Panc1 (cell line): ENCODE measurements around the gene CHRM2. TPM values are rescaled to one million over a fixed set of nuclear protein-coding genes. Genes with fewer than 3 reads are reported as not detected.

Experiments used
- ATAC-seq: fragments of 200-7000 bp; cut with Tn5 transposase; 2 replicates; pipeline ENCODE4 v1.9.1; 2020; ENCODE audit warnings: mild to moderate bottlenecking, moderate library complexity
- BruUV-seq: library from RNA; stranded (reverse); fragments of 400-500 nt; replicated peaks from 2 replicates; lab custom pipeline; 2021; lab: Mats Ljungman, UMichigan
- CTCF ChIA-PET: fragments of 300-600 bp; sonication (Branson Sonifier 250); formaldehyde crosslinking; loops from one replicate; lab custom pipeline; 2022; ENCODE audit warnings: antibody characterized with exemption; lab: Charles Lee
- POLR2A ChIA-PET: fragments of 300-600 bp; sonication (Branson Sonifier 250); formaldehyde crosslinking; loops from one replicate; lab custom pipeline; 2022; ENCODE audit warnings: antibody characterized with exemption; lab: Charles Lee
- DNase-seq: peaks from one replicate; pipeline ENCODE4 v3.0.0-alpha.2; 2010; ENCODE audit warnings: low read depth, low spot score
- H3K27ac ChIP-seq: 2 replicates; pipeline ENCODE4 v1.5.1; 2011; ENCODE audit warnings: mild to moderate bottlenecking, low read length, inconsistent platforms
- H3K27me3 ChIP-seq: fragments of 200-500 bp; sonication (Bioruptor generic); 2 replicates; pipeline ENCODE4 v1.6.0; 2014; ENCODE audit warnings: low read length, inconsistent platforms; ENCODE audit not compliant: control insufficient read depth, insufficient read depth
- H3K36me3 ChIP-seq: fragments of 200-500 bp; sonication (Bioruptor generic); 2 replicates; pipeline ENCODE4 v1.5.1; 2014; ENCODE audit warnings: inconsistent platforms, mild to moderate bottlenecking, low read length, moderate library complexity; ENCODE audit not compliant: control insufficient read depth, insufficient read depth
- H3K4me1 ChIP-seq: 2 replicates; pipeline ENCODE4 v1.5.1; 2011; ENCODE audit warnings: inconsistent platforms, mild to moderate bottlenecking, low read length, moderate library complexity; ENCODE audit not compliant: control insufficient read depth, insufficient read depth
- H3K4me3 ChIP-seq, 2 experiments: 2 replicates each; pipeline ENCODE4 v1.5.1; 2011 to 2012; ENCODE audit warnings: low read depth in 2 of 2, low read length in 2 of 2, mild to moderate bottlenecking in 2 of 2, inconsistent platforms in 1 of 2, moderate library complexity in 1 of 2
- H3K9me3 ChIP-seq: fragments of 200-500 bp; sonication (Bioruptor generic); 2 replicates; pipeline ENCODE4 v1.5.1; 2014; ENCODE audit warnings: low read depth, mild to moderate bottlenecking, inconsistent platforms, low read length, moderate library complexity; ENCODE audit not compliant: control insufficient read depth, insufficient read depth
- POLR2AphosphoS5 ChIP-seq: IDR thresholded peaks from 2 replicates; pipeline ENCODE4 v1.6.1; 2012; ENCODE audit warnings: mild to moderate bottlenecking, low read depth, low read length, moderate library complexity
- REST ChIP-seq, 2 experiments: IDR thresholded peaks; 2 replicates each; pipeline ENCODE4 v1.6.1; 2011 to 2012; ENCODE audit warnings: low read depth in 2 of 2, control low read depth in 1 of 2, low read length in 1 of 2, mild to moderate bottlenecking in 1 of 2, moderate library complexity in 1 of 2; ENCODE audit not compliant: insufficient read depth in 1 of 2
- SIN3A ChIP-seq: IDR thresholded peaks from 2 replicates; pipeline ENCODE4 v1.6.1; 2012; ENCODE audit warnings: low read depth, mild to moderate bottlenecking, low read length, moderate library complexity, borderline replicate concordance; ENCODE audit not compliant: insufficient read depth
- TCF7L2 ChIP-seq: IDR thresholded peaks from 2 replicates; pipeline ENCODE4 v1.6.1; 2011; ENCODE audit warnings: mild to moderate bottlenecking, low read depth, low read length, inconsistent platforms
- in situ Hi-C: cut with HindIII; loops from 2 replicates; pipeline ENCODE4 v1.10.0; 2016; ENCODE audit warnings: low sequenced_read_pairs, low pct_unique_long_range_greater_than_20kb
- intact Hi-C: fragments of 100-400 bp; cut with micrococcal nuclease; formaldehyde crosslinking; loops from one replicate; pipeline ENCODE4 v1.10.0; 2022; ENCODE audit not compliant: unreplicated experiment
- total RNA-seq: library from RNA; stranded (reverse); gene quantifications from one replicate; pipeline ENCODE4 v1.2.1, GENCODE V29; 2021; ENCODE audit not compliant: unreplicated experiment
- TF ChIP-seq, protein P1 (sequence below): fragments of 450-650 bp; IDR thresholded peaks from 2 replicates; pipeline ENCODE4 v1.5.1; 2017; ENCODE audit warnings: mild to moderate bottlenecking

The CHRM2 gene
- total RNA-seq, 1 experiment from 2014 or later, result not detected

DNA sequence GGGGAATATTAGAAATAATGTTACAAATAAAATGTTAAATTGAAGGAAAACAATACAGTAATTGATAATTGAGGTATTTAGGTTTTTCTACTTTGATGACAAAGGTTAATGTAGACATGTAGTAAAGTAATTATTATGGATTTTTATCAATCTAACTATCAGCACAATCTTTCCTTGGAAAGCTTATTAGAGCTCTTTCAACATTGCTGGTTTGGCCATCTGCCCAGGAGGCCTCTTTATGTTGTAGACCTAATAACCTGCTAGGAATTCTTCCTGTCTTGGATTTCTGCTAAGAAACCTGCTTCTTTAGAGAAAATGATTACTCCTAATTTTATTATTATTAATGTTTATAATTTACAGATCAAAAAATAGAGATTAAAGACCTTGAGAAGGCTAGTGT is 78.9 kb downstream of the CHRM2 start:
- no TSS peak for BruUV-seq
- intact Hi-C loops (no loop called here), in situ Hi-C loops (no loop called here)
- Histone ChIP-seq H3K4me1 (no peaks in the 10 kb centered on the region), H3K36me3 (no peaks in the 10 kb centered on the region), H3K27me3 (no peaks in the 10 kb centered on the region), H3K27ac (no peak overlapping the region), H3K9me3 (no peaks in the 10 kb centered on the region), H3K4me3 (no peak overlapping the region)
- ChIA-PET CTCF (interaction anchor here (0.7 kb wide), 1 partner anchor 311 kb away, joined by 3 read pairs; no protein-coding TSS in a partner anchor), POLR2A (no interaction called here)
- no peak for DNase-seq
- TF ChIP-seq TCF7L2 (no peak), REST (IDR thresholded peaks at IDR 0.05; ENCODE audit: insufficient read depth in 1 of 2, low read depth in 2 of 2, low read length in 1 of 2) (no peak), SIN3A (no peak), POLR2AphosphoS5 (no peak)
- TF ChIP-seq, protein P1, sequence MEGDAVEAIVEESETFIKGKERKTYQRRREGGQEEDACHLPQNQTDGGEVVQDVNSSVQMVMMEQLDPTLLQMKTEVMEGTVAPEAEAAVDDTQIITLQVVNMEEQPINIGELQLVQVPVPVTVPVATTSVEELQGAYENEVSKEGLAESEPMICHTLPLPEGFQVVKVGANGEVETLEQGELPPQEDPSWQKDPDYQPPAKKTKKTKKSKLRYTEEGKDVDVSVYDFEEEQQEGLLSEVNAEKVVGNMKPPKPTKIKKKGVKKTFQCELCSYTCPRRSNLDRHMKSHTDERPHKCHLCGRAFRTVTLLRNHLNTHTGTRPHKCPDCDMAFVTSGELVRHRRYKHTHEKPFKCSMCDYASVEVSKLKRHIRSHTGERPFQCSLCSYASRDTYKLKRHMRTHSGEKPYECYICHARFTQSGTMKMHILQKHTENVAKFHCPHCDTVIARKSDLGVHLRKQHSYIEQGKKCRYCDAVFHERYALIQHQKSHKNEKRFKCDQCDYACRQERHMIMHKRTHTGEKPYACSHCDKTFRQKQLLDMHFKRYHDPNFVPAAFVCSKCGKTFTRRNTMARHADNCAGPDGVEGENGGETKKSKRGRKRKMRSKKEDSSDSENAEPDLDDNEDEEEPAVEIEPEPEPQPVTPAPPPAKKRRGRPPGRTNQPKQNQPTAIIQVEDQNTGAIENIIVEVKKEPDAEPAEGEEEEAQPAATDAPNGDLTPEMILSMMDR, result no peak
- ATAC-seq, result no peak

DNA sequence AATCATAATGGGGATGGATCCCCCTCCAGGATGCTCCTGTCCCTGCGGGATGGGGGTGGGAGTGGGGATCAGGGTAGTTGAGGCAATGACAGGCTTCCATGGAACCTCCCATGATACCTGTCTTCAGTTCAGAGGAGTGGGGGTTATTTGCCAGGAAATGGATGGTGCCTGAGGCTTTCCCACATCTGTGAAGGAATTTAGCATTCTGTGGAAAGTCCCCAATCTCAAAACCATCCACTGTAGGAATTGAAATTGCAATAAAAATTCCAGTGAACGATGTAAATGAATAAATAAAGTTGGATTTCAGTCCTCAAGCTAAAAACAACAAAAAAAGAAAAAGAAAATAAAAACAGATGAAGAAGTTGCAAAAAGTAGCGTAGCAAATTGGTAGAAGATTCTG is 81.9 kb downstream of the CHRM2 start:
- Histone ChIP-seq H3K27ac (no peak overlapping the region), H3K9me3 (no peaks in the 10 kb centered on the region), H3K36me3 (no peaks in the 10 kb centered on the region), H3K4me1 (no peaks in the 10 kb centered on the region), H3K27me3 (no peaks in the 10 kb centered on the region), H3K4me3 (no peak overlapping the region)
- ATAC-seq (no peak), DNase-seq (no peak)
- intact Hi-C loops (no loop called here), in situ Hi-C loops (no loop called here)
- ChIA-PET POLR2A (no interaction called here), CTCF (no interaction called here)
- no TSS peak for BruUV-seq
- no peak for TF ChIP-seq POLR2AphosphoS5
- no peak for TF ChIP-seq TCF7L2
- no peak for TF ChIP-seq SIN3A
- TF ChIP-seq, protein P1, result no peak
